ENCODE results near the gene NSMCE1.
A peak's percentile ranks its signal among the peaks of the same experiment; 100 is the strongest.
"Not testable (repeated sequence)": the region's sequence is repeated elsewhere in the genome, so short reads cannot be mapped to it uniquely, and the experiment has no call there.

The NSMCE1 gene

DNA sequence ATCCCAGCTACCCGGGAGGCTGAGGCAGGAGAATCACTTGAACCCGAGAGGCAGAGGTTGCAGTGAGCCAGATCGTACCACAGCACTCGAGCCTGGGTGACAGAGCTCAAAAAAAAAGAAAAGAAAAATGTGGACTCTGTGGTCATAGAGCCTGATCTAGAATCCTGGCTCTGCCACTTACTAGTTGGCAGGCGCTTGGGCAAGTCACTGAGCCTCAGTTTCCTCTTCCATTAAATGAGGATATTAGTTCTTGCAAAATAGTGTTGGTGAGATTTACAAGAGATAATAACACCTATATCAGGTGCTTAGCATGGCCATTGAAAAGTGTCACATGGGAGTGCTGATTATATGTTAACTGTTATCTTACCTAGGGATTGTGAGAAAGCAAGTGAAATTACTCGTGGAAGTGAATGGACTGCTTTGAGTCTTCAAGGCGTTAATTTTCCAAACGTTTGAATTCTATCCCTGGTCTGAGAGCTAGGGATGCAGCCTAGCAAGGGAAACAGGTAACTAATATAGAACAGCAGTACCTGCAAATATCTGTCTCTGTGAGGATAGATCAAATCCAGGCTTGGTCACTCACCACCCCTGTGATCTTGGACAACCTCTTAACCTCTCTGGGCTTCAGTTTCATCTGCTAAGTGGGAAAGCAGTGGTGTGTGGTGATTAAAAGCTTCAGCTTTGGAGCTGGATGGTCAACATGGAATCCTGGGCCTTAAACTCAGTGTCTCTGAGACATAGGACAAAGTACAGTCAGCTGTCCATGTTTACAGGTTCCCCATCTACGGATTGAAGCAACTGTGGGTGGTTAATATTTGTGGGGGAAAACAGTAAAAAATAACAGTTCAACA lies 953 bp upstream of the NSMCE1 start:
- TF ChIP-seq, protein P1, sequence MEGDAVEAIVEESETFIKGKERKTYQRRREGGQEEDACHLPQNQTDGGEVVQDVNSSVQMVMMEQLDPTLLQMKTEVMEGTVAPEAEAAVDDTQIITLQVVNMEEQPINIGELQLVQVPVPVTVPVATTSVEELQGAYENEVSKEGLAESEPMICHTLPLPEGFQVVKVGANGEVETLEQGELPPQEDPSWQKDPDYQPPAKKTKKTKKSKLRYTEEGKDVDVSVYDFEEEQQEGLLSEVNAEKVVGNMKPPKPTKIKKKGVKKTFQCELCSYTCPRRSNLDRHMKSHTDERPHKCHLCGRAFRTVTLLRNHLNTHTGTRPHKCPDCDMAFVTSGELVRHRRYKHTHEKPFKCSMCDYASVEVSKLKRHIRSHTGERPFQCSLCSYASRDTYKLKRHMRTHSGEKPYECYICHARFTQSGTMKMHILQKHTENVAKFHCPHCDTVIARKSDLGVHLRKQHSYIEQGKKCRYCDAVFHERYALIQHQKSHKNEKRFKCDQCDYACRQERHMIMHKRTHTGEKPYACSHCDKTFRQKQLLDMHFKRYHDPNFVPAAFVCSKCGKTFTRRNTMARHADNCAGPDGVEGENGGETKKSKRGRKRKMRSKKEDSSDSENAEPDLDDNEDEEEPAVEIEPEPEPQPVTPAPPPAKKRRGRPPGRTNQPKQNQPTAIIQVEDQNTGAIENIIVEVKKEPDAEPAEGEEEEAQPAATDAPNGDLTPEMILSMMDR (IDR thresholded peaks at IDR 0.05; ENCODE audit: control insufficient read depth, extremely low read depth, insufficient read depth), result no peak
- H3K4me3 ChIP-seq (ENCODE audit: low read depth, low read length), result peak overlapping the region; percentile 67

GRCh38 chr16:27267037-27267677 lies 1.4 kb downstream of the NSMCE1 start:
- peak overlapping the region; percentile 67 for H3K4me3 ChIP-seq (ENCODE audit: low read depth, low read length)
- no peak for DNase-seq (ENCODE audit: low read depth)
- TF ChIP-seq, protein P1 (IDR thresholded peaks at IDR 0.05; ENCODE audit: control insufficient read depth, extremely low read depth, insufficient read depth), result no peak

More for the DNA sequence above, 953 bp upstream of the NSMCE1 start:
- no peak for DNase-seq (ENCODE audit: low read depth)

GRCh38 chr16:27265982-27266381 lies 2.6 kb downstream of the NSMCE1 start:
- TF ChIP-seq, protein P1 (IDR thresholded peaks at IDR 0.05; ENCODE audit: control insufficient read depth, extremely low read depth, insufficient read depth), result no peak
- no peak overlapping the region for H3K4me3 ChIP-seq (ENCODE audit: low read depth, low read length)
- no peak for DNase-seq (ENCODE audit: low read depth)

DNA sequence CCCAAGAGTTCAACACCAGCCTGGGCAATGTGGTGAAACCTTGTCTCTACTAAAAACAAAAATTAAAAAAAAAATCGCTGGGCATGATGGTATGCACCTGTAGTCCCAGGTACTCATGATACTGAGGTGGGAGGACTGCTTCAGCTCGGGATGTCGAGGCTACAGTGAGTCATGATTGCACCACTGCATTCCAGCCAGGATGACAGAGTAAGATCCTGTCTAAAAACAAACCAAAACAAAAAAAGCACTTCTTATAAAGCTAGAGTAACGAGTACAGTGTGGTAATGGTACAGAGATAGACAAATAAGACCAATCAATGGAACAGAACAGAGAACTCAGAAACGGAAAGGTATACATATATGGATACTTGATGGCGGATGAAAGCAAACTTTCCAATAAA lies 4.4 kb downstream of the NSMCE1 start:
- H3K4me3 ChIP-seq (ENCODE audit: low read depth, low read length), result no peak overlapping the region
- TF ChIP-seq, protein P1 (IDR thresholded peaks at IDR 0.05; ENCODE audit: control insufficient read depth, extremely low read depth, insufficient read depth), result no peak
- no peak for DNase-seq (ENCODE audit: low read depth)

GRCh38 chr16:27262904-27263423 lies 5.6 kb downstream of the NSMCE1 start:
- not testable (repeated sequence) for DNase-seq (ENCODE audit: low read depth); H3K4me3 ChIP-seq (ENCODE audit: low read depth, low read length)

- H3K4me3 ChIP-seq (ENCODE audit: low read depth, low read length), result no peak overlapping the region
- no peak for DNase-seq (ENCODE audit: low read depth)
- TF ChIP-seq, protein P1 (IDR thresholded peaks at IDR 0.05; ENCODE audit: control insufficient read depth, extremely low read depth, insufficient read depth), result no peak
These were observed 8.9 kb downstream of the NSMCE1 start for GRCh38 chr16:27259710-27260109.

- no peak for DNase-seq (ENCODE audit: low read depth)
- H3K4me3 ChIP-seq (ENCODE audit: low read depth, low read length), result no peak overlapping the region
- TF ChIP-seq, protein P1 (IDR thresholded peaks at IDR 0.05; ENCODE audit: control insufficient read depth, extremely low read depth, insufficient read depth), result no peak
These were observed 10.3 kb downstream of the NSMCE1 start for GRCh38 chr16:27258241-27258734.
